SKM-1 treated with dmso at 0.1 percent for 144 hours (cell line): ENCODE results near the gene STARD8.

Experiments used
- DNase-seq: peaks from one replicate; lab custom pipeline; 2025; ENCODE audit not compliant: unreplicated experiment; lab: John Stamatoyannopoulos, UW

STARD8 gene

GRCh38 chrX:68748030-68748429, 100.6 kb downstream of the STARD8 start:
- no peak for DNase-seq

- DNase-seq, result no peak
Measured at GRCh38 chrX:68749426-68749825, 102.0 kb downstream of the STARD8 start.

- no peak for DNase-seq
Measured at GRCh38 chrX:68750316-68750715, 102.8 kb downstream of the STARD8 start.

- no peak for DNase-seq
Measured at GRCh38 chrX:68751372-68751771, 103.9 kb downstream of the STARD8 start.

- no peak for DNase-seq
Measured at GRCh38 chrX:68753218-68753617, 105.8 kb downstream of the STARD8 start.

GRCh38 chrX:68754406-68754805, 106.9 kb downstream of the STARD8 start:
- DNase-seq, result no peak

- DNase-seq, result no peak
Measured at GRCh38 chrX:68755616-68756125, 108.2 kb downstream of the STARD8 start.

GRCh38 chrX:68757331-68757730, 109.9 kb downstream of the STARD8 start:
- DNase-seq, result no peak

- DNase-seq, result no peak
Measured at GRCh38 chrX:68757731-68758130, 110.3 kb downstream of the STARD8 start.

- no peak for DNase-seq
Measured at GRCh38 chrX:68758671-68759070, 111.2 kb downstream of the STARD8 start.

GRCh38 chrX:68761086-68761485, 113.6 kb downstream of the STARD8 start:
- DNase-seq, result no peak

GRCh38 chrX:68762766-68763165, 115.3 kb downstream of the STARD8 start:
- DNase-seq, result no peak

- DNase-seq, result no peak
Measured at GRCh38 chrX:68763481-68763880, 116.0 kb downstream of the STARD8 start.
